DMS153 treated with DMSO at 0.1 percent for 48 hours (cell line): ENCODE data around the gene JUNB.
"Not testable (repeated sequence)": the region's sequence is repeated elsewhere in the genome, so short reads cannot be mapped to it uniquely, and the experiment has no call there.

ENCODE experiments used
- DNase-seq: peaks from one replicate; lab custom pipeline; 2025; ENCODE audit not compliant: unreplicated experiment; lab: John Stamatoyannopoulos, UW

Gene JUNB

DNA sequence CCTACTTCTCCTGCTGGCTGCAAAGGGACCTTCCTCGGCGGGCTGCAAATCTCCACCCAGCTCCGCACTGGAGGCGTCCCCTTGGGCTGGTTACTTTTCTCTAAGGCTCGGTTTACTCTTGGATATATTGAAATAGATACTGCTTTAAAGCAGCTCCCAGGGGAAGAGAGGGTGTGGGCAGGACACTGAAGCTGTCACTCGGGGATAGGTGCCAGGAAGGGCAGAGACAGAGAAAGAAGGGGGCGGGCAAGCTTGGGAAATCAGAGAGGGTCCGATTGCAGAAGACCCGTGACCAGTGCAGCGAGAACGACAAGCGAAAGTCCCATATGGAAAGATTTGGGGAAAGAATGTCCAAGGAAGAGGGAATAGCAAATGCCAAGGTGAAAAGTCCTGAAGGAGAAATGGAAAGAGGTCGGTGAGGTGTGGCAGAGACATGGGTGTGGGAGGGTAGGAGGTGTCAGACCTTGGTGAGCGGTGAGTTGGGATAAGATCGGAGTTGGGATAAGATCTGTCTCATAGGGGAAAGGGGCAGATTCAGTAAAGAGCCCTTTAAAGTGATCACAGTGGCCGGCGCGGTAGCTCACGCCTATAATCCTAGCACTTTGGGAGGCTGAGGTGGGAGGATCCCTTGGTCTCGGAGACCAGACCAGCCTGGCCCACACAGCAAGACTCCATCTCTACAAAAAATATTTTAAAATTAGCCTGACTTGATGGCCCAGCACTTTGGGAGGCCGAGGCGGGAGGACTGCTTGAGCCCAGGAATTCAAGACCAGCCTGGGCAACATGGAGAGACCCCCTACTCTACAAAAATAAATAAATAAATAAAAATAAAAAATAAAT, 11.2 kb downstream of the JUNB start:
- no peak for DNase-seq

DNA sequence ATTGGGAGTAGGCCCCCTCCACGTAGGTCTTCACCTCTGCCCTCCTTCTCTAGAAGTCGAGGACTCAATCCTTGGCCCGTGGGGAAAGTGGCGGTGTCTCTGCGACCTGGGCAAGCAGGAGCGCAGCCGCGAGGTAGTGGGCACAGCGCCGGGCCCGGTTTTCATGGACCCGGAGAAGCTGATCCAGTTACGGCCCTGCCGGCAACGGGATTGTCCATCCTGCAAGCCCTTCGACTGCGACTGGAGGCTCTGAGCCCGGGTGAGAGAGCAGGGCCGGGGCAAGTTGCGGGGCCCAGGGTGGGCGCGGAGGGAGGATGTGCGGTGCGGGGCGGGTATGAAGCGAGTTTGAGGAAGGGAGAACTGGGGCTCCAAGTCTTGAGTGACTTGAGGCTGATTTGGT, 12.8 kb downstream of the JUNB start:
- no peak for DNase-seq

DNA sequence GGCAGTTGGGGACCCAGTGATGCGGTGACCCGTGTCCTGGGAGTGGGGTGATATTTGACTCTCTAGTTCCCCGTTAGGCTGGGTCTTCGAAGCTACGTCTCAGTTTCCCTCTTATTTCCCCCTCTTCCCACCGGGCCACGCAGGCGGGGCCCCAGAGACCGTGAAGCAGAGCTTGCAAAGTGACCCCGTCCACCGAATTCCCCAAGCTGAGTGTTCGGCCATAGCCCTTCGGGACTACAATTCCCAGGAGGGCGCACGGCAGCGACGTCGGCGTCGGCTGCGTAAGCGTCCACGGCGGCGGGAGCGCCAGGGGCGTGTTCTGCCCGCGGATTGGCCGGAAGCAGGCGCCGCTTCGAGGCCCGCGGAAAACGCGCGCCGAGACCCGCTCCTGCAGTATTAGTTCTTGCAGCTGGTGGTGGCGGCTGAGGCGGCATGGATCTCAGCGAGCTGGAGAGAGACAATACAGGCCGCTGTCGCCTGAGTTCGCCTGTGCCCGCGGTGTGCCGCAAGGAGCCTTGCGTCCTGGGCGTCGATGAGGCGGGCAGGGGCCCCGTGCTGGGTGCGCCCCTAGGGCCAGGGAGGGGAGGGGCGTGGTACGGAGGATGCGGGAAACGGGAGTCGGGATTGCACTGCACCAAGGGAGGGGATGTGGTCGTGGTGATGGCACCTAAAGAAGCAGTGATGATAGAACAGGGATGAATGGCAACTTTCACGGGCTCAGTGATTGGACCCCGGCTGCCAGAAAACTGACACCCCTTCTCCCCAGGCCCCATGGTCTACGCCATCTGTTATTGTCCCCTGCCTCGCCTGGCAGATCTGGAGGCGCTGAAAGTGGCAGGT, 15.2 kb downstream of the JUNB start, which contains the start of gene RNASEH2A:
TSS of gene RNASEH2A (plus strand) at position 343 of the 840 bp plus-strand sequence. CDS start at position 433, 90 bp downstream.
- peak; percentile 92 for DNase-seq

DNA sequence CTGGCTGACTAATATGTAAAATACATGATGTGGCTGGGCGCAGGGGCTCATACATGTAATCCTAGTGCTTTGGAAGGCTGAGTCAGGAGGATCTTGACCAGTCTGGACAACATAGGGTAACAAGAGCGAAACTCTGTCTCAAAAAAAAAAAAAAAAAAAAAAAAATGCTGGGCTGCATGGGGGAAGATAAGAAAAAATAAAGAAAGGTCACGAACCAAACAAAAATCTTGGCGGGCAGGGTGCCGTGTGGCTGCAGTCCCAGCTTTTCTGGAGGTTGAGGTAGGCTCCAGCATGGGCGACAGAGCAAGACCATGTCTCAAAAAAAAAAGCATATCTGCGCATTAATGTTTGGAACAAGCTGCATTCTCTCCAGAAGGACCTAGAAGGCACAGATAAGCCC, 23.8 kb downstream of the JUNB start:
- DNase-seq = no peak

DNA sequence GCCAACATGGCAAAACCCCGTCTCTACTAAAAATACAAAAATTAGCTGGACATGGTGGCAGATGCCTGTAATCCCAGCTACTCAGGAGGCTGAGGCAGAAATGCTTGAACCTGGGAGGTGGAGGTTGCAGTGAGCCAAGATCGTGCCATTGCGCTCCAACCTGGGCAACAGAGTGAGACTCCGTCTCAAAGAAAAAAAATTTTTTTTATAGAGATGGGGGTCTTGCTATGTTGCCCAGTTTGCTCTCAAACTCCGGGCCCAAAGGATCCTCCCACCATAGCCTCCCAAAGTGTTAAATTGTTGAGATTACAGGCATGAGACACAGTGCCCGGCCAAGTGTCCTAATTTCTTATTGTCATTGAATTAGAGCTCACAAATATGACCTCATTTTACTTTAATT, 25.9 kb downstream of the JUNB start:
- not testable (repeated sequence) for DNase-seq

DNA sequence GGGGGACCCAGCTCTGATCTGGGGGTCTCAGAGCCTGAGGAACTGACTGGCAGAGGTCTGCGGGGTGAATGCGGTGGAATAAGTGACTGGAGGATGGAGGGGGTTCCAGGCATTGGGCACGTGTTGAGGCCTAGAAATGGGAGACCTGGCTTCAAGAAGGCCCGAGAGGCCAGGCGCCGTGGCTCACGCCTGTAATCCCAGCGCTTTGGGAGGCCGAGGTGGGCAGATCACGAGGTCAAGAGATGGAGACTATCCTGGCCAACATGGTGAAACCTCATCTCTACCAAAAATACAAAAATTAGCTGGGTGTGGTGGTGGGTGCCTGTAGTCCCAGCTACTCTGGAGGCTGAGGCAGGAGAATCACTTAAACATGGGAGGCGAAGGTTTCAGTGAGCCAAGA, 26.5 kb downstream of the JUNB start:
- not testable (repeated sequence) for DNase-seq

DNA sequence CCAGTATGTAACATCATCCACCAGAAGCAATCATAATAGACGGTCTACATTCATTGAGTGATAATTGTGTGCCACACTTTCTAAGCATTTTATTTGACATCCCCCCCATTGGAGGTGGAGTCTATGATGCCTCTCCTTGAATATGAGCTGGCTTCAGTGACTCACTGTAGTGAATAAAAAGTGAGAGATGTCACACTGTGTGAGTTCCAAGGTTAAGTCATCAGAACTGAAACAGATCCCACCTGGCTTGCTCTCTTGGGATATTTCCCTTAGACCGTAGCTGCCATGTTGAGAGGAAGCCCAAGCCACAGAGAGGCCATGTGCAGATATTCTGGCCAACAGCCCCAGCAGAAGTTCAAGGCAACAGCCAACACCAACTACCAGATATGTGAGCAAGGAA, 30.5 kb downstream of the JUNB start:
- no peak for DNase-seq

DNA sequence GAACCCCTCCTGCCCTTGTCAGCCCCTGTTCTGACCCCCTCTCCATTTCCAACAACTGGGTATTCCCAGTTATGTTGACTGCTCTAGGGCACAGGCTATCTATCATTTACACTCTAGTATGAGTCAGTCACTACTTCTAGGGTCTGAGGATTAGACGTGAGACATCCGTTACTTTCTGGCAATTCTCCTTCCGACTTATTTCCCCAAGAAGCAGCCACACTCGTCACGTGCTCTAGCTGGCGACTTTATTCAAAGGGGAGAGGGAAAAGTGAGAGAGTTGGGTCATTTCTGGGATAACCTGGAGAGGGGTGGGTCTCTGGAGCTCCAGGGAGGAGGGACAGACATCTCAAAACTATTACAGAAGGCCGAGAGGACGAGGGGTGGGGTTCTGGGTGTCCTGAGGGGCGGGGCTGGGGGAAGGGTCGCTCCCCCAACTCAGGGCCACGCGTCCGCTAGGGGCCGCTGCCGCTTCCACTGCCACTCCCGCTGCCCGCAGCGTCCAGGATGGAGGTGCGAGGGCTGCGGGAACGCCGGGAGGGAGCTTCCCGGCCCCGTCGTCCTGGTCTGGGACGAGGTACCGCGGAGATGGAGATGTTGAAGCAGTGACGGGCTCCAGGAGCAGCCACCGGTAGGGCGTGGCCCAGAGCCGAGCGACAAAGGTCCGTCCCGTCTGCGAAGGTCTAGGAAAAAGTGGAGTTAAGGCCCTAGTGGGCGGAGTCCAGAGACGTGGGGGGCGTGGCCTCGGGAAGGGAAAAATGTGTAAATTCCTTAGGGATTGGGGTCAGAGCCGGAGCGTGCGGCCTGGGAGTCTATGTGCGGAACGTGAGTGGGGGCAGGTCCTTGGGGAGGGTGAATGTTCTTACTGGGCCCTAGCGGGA, 34.2 kb downstream of the JUNB start:
- peak; percentile 22 for DNase-seq

DNA sequence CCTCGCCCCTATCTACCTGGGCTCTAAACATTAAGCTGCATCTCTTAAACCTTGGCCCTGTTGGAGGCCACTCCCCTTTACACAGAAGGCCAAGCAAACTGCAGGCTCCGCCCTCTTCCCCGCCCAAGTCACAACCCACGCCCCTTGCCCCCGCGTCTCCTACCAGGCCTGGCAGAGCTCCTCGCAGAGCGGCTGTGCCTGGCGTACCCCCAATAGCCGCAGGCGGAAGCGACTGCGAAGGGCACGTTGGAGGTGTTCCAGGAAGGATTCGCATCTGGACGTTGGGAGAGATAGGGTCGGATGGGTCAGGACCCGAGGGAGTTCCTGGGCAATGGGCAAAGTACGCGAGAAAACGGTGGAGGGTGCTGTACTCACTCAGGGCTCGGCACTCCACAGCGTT, 37.2 kb downstream of the JUNB start:
- DNase-seq = peak; percentile 89

DNA sequence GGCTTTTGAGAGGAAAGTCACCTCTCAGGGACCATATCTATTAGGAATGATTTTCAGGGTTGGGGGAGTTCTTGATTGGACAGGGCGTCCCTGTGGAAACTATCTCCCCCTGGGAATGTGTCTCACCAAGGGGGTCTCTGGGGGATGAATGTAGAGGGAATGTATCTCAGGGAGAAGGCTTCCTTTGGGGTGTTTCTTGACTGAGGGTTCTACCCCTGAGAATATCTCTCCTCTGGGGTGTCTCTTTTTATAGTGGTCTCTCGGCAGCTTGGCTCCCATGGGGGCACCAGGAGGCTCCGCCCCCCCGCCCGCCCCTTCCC, 42.1 kb downstream of the JUNB start:
- DNase-seq = peak; percentile 7

DNA sequence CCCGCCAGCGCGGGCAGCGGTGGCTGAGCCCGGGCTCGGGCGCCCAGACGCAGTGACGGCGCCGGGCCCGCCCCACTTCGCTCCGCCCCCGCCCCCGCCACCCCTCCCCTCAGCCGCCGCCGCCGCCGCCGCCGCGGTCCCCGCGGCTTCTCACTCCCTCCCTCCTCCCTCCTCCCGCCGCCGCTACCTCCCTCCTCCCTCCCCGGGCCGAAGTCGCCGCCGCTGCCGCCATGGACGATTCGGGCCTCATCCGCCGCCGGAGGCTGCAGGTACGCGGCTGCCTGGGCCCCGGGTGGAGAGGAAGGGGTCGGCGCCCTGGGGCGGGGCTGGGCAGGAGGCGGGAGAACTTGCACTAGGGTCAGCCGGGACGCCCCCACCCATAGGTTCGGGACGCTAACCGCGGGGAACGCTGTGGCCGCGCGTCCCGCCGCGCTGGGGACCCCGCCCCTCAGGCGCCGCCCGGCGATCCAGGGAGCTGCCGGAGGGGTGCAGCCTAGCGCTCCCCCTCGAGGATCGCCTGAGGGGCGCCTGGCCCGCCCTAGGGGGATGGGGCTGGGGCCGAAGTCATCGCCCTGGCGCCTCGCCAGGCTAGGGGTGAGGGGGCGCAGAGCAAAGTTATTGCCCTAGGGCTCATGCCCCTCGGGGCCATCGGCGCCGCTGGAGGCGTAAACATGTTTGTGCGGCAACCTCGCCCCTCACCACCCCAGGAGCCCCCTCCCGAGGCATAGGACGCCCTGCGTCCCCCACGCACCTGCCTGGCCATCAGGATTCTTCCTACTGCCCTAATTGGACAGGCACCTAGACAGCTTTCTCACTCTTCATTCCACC, 42.7 kb downstream of the JUNB start:
- no peak for DNase-seq

DNA sequence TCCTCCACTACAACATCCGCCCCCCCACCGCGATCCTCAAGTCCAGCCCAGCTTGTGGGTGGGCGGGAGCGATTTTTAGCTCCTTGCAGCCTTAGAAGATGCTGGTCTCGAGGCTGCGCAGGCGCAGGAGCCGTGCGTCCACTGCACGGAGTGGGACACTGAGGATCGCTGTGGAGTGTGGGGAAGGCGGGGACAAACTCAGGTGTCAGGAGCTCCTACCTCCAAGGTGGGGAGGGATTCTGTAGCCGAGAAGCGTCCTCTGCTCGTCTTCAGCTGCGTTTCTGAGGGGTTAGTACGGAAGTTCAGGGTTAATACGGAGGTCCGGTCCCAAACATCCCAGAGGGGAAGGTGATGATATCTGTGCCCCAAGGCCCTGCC, 43.3 kb downstream of the JUNB start, which contains the start of gene RTBDN:
TSS of gene RTBDN (minus strand) at position 14 of the 378 bp plus-strand sequence. CDS start 4,600 bp downstream, outside the sequence.
- no peak for DNase-seq

DNA sequence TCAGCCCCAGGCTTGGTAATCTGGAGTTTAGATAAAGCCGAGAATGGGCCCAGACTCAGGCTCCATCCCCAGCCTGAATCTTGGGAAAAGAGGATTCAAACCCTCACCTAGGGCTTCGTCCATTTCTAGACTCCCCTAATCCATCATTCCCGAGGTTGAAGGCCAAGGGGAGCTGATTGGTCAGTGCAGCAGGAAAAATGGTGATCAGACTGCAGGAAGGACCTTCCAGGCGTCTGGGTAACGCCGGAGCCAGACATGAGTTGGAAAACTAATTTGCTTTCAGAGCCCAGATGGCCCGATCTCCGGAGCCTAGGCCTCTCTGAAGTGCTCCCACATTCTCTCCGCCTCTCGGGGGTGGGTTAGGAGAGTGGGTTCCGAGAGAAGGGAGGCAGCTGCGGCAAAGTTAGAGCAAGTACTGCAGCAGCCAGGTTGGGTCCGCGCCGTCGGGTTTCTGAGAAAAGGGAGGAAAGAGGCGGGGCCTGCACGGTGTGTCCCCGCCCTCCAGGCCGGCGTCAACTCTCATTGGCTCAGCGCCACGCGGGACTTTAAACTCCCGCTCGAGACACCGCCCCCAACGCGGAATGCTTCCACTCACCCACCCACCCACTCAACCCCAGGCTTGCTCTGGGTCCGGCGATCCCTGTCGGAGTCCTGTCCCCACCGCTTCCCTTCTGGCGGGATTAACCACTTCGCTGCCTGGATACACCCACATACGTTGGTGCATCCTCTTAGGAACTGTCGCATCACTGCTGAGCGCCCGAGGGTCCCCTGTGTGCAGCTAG, 43.9 kb downstream of the JUNB start:
- peak; percentile 52 for DNase-seq

DNA sequence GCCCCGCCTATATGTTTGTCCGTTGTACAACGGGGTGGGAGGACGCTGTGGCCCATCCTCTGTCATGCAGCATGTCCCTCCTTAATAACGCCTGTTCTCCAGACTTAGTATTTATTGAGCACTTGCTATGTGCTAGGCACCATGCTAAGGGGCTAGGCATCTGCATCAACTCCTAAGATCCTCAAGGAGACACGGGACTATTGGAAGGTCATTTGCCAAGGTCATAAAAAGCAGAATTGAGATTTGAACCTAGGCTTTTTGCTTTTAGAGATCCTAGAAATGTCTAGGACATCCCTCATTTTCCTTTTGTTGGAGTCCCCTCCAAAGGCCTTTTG, 45.2 kb downstream of the JUNB start:
- DNase-seq = no peak

DNA sequence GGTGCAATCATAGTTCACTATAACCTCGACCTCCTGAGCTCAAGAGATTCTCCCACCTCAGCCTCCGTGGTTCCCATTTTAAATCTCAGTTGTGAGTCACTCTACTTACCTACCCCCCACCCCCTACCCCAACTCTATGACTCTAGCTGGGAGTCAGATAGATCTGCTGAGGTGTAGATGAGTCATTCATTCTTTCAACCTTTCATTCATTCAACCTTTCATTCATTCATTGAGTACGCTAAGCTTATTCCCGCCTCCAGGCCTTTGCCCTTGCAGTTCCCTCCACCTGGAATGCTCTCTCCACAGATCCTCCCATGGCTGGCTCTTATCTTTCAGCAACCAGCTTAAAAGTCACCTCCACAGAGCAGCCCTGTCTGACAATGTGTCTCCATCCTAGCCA, 45.9 kb downstream of the JUNB start:
- no peak for DNase-seq

DNA sequence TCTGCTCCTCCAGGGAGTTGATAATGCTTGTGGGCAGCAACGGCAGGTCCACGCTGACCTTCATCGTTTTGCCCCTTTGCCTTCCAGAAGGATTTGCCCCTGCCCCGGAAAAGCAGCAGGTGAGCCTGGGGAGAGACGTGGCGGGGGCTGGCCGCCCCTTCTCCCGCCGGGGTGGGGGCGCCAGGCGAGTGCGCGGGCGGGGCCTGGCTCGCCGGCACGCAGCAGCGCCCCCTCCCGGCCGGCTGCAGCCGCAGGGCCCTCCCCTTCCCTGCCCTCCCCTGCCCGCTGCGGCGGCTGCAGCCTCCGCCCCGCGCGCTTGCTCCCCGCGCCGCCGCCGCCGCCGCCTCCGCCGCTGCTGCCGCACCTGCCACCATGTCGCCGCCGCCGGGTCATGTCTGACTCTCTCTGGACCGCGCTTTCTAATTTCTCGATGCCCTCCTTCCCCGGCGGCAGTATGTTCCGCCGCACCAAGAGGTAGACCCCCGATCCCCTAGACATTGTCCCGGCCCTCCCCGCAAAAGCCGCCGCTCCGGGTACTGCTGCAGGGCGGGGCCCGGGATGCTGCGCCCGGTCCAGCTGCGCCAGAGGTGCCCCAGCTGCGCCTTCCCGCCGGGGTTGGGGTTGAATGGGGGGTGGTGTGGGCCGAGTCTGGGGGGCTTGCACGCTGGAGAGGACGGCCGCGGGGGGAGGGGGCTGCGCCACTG, 47.0 kb downstream of the JUNB start, which contains the start of gene MAST1:
TSS of gene MAST1 (plus strand) at position 334 of the 704 bp plus-strand sequence. CDS start at position 392, 58 bp downstream.
- DNase-seq = peak; percentile 12

DNA sequence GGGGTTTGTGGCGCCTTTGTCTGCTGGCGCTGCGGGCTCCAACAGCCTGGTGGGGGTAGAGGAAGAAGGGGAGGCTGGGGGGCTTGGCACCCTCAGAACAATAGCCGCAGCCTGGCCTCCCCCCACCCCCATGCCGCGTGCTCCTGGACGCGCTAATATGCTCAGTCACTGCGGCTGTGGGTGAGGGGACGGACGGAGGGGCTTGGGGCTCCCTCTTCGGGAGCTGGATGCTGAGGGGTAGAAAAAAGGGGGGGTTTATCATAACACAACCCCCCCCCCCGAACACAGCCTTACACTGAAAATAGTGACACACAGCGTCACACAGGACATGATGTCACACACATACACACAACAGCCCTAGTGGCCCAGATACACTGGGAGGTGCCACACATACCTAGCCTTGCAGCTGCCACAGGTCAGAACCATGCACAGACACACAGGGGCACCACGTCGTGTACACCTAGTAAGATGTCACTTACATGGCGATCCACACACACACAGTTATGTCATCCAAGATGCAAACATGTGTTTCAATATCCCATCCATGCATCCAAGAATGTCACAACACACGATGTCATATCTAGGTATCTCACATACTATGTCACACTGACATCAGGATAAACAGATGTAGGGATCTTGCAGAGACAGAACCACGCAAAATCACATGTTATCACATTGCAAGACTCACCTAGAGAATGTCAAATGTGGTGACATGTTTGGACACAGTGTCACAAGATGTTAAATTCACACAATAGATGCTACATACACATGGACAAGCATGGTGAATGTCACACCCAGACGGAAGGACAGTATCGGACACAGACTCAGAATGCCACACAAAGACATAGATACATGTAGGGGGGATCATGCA, 47.8 kb downstream of the JUNB start:
- no peak for DNase-seq
